OCI-LY7 (cell line): Measurements from ENCODE around the gene JPH2. TPM values are rescaled to one million over a fixed set of nuclear protein-coding genes. Genes with fewer than 3 reads are reported as not detected.
A peak's percentile ranks its signal among the peaks of the same experiment; 100 is the strongest.

Experiments
- BruUV-seq: library from RNA; stranded (reverse); fragments of 400-500 nt; replicated peaks from 2 replicates; lab custom pipeline; 2021; lab: Mats Ljungman, UMichigan
- CTCF ChIA-PET: fragments of 300-600 bp; sonication (Branson Sonifier 250); formaldehyde crosslinking; loops from one replicate; lab custom pipeline; 2022; ENCODE audit warnings: antibody characterized with exemption; ENCODE audit not compliant: unreplicated experiment; lab: Charles Lee
- POLR2A ChIA-PET: fragments of 300-600 bp; sonication (Branson Sonifier 250); formaldehyde crosslinking; loops from one replicate; lab custom pipeline; 2022; ENCODE audit warnings: antibody characterized with exemption; lab: Charles Lee
- DNase-seq: peaks from one replicate; pipeline ENCODE4 v3.0.0-alpha.2; 2015; ENCODE audit warnings: low spot score
- H2AFZ ChIP-seq: fragments of 200-600 bp; sonication (generic), shearing (Covaris generic); 2 replicates; pipeline ENCODE4 v1.6.1; 2014; ENCODE audit warnings: mild to moderate bottlenecking, antibody characterized with exemption, low read length, moderate library complexity
- H3K27ac ChIP-seq: fragments of 200-600 bp; sonication (generic); 2 replicates; pipeline ENCODE4 v1.5.1; 2014; ENCODE audit warnings: mixed run types, low read depth, mild to moderate bottlenecking, moderate library complexity, low read length, inconsistent platforms; ENCODE audit not compliant: poor library complexity, severe bottlenecking
- H3K36me3 ChIP-seq: fragments of 200-600 bp; sonication (generic); 2 replicates; pipeline ENCODE4 v1.6.1; 2014; ENCODE audit warnings: mild to moderate bottlenecking, antibody characterized with exemption, low read length, moderate library complexity, mixed read lengths; ENCODE audit not compliant: insufficient read depth
- H3K4me1 ChIP-seq: fragments of 200-600 bp; sonication (generic); 2 replicates; pipeline ENCODE4 v1.5.1; 2014; ENCODE audit warnings: mild to moderate bottlenecking, low read length; ENCODE audit not compliant: insufficient read depth, poor library complexity, severe bottlenecking
- H3K4me2 ChIP-seq: fragments of 200-600 bp; sonication (generic); 2 replicates; pipeline ENCODE4 v1.6.1; 2014; ENCODE audit warnings: mild to moderate bottlenecking, low read length
- H3K4me3 ChIP-seq: fragments of 200-600 bp; sonication (generic); 2 replicates; pipeline ENCODE4 v1.5.1; 2014; ENCODE audit warnings: mild to moderate bottlenecking, low read depth, low read length; ENCODE audit not compliant: poor library complexity, severe bottlenecking
- H3K79me2 ChIP-seq: fragments of 200-600 bp; sonication (generic); 2 replicates; pipeline ENCODE4 v1.6.1; 2016; ENCODE audit warnings: low read depth, mild to moderate bottlenecking, low read length, moderate library complexity, mixed read lengths; ENCODE audit not compliant: insufficient read depth
- H3K9me2 ChIP-seq: fragments of 200-600 bp; sonication (generic); 2 replicates; pipeline ENCODE4 v1.6.1; 2016; ENCODE audit warnings: mild to moderate bottlenecking, low read length, mixed read lengths; ENCODE audit not compliant: insufficient read depth
- H3K9me3 ChIP-seq: fragments of 200-600 bp; sonication (generic); 2 replicates; pipeline ENCODE4 v1.6.1; 2014; ENCODE audit warnings: mild to moderate bottlenecking, mixed run types, low read length, mixed read lengths
- H4K20me1 ChIP-seq: fragments of 200-600 bp; sonication (generic); 2 replicates; pipeline ENCODE4 v1.6.1; 2014; ENCODE audit warnings: mild to moderate bottlenecking, antibody characterized with exemption, low read length, moderate library complexity, mixed read lengths; ENCODE audit not compliant: insufficient read depth
- EZH2phosphoT487 ChIP-seq: fragments of 200-600 bp; sonication (generic); IDR thresholded peaks from 2 replicates; pipeline ENCODE4 v1.6.1; 2018; ENCODE audit warnings: low read depth, borderline replicate concordance, mild to moderate bottlenecking, mixed run types, antibody characterized with exemption, low read length, moderate library complexity, mixed read lengths
- intact Hi-C: fragments of 100-400 bp; cut with micrococcal nuclease; formaldehyde crosslinking; loops from one replicate; pipeline ENCODE4 v1.10.0; 2022; ENCODE audit not compliant: unreplicated experiment
- total RNA-seq, 2 experiments: library from RNA; depleted of rRNA in 1 of 2; stranded (reverse); fragments of >200 nt in 1 of 2; shearing (Covaris generic) in 1 of 2; gene quantifications; 2 replicates each; pipeline ENCODE4 v1.2.3, GENCODE V29; 2014 to 2022
- TF ChIP-seq, protein P1 (sequence below): fragments of 200-600 bp; sonication (generic); conservative IDR thresholded peaks from 2 replicates; pipeline ENCODE4 v1.5.1; 2014; ENCODE audit warnings: mild to moderate bottlenecking, antibody characterized with exemption, low read length, moderate library complexity, mixed read lengths

The JPH2 gene
- total RNA-seq, 2 experiments from 2014 or later = not detected

- H3K36me3 ChIP-seq = peaks cover 77% of the 10 kb centered on the region
- no peaks in the 10 kb centered on the region for H4K20me1 ChIP-seq
- H3K79me2 ChIP-seq = peaks cover 20% of the 10 kb centered on the region; the same call in 1 of the 2 replicates
- H2AFZ ChIP-seq = no peak overlapping the region
- H3K9me3 ChIP-seq = no peaks in the 10 kb centered on the region
- no TSS peak for BruUV-seq
- POLR2A ChIA-PET = no interaction called here
- H3K4me2 ChIP-seq = no peak overlapping the region
- intact Hi-C loops = no loop called here
- CTCF ChIA-PET = no interaction called here
- H3K4me1 ChIP-seq = no peaks in the 10 kb centered on the region
- H3K4me3 ChIP-seq = no peak overlapping the region
- DNase-seq = no peak
- TF ChIP-seq, protein P1, sequence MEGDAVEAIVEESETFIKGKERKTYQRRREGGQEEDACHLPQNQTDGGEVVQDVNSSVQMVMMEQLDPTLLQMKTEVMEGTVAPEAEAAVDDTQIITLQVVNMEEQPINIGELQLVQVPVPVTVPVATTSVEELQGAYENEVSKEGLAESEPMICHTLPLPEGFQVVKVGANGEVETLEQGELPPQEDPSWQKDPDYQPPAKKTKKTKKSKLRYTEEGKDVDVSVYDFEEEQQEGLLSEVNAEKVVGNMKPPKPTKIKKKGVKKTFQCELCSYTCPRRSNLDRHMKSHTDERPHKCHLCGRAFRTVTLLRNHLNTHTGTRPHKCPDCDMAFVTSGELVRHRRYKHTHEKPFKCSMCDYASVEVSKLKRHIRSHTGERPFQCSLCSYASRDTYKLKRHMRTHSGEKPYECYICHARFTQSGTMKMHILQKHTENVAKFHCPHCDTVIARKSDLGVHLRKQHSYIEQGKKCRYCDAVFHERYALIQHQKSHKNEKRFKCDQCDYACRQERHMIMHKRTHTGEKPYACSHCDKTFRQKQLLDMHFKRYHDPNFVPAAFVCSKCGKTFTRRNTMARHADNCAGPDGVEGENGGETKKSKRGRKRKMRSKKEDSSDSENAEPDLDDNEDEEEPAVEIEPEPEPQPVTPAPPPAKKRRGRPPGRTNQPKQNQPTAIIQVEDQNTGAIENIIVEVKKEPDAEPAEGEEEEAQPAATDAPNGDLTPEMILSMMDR = no peak
- TF ChIP-seq EZH2phosphoT487 = no peak
- no peak overlapping the region for H3K27ac ChIP-seq
- no peaks in the 10 kb centered on the region for H3K9me2 ChIP-seq
These were observed 11.9 kb upstream of the JPH2 start for GRCh38 chr20:44198872-44199271.

DNA sequence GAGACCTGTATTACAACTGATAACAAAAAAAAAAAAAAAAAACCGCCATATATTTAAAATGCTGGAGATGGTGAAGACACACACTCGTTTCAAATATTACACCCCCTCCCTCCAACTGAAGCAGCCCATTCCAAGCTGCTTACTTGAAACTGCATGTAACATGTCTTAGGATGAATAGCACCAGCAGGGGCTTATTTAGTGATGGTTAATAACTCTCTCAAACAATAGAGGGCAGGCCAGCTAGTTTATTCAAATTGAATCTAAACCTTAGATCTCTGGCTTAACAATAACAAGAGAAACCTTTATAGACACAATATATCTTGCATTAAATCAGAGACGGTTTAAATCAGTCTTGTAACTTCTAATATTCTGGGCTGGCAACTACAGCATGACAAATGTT, 9.3 kb upstream of the JPH2 start:
- DNase-seq = no peak
- no peaks in the 10 kb centered on the region for H3K4me1 ChIP-seq
- no peak overlapping the region for H2AFZ ChIP-seq
- ChIA-PET POLR2A (no interaction called here), CTCF (no interaction called here)
- no peaks in the 10 kb centered on the region for H3K9me3 ChIP-seq
- H3K4me2 ChIP-seq = no peak overlapping the region
- no peaks in the 10 kb centered on the region for H3K9me2 ChIP-seq
- TF ChIP-seq EZH2phosphoT487 = no peak
- TF ChIP-seq, protein P1 = peak; percentile 57
- no peak overlapping the region for H3K4me3 ChIP-seq
- BruUV-seq = no TSS peak
- H3K27ac ChIP-seq = no peak overlapping the region
- peaks cover 55% of the 10 kb centered on the region for H3K36me3 ChIP-seq
- peaks cover 4% of the 10 kb centered on the region; the same call in 1 of the 2 replicates for H3K79me2 ChIP-seq
- intact Hi-C loops = no loop called here
- H4K20me1 ChIP-seq = no peaks in the 10 kb centered on the region

- Histone ChIP-seq H3K36me3 (peaks cover 49% of the 10 kb centered on the region), H3K4me1 (no peaks in the 10 kb centered on the region), H4K20me1 (no peaks in the 10 kb centered on the region), H3K9me3 (no peaks in the 10 kb centered on the region), H3K79me2 (no peaks in the 10 kb centered on the region; the same call in 1 of the 2 replicates), H3K4me3 (no peak overlapping the region), H3K4me2 (no peak overlapping the region), H3K27ac (no peak overlapping the region), H2AFZ (no peak overlapping the region), H3K9me2 (no peaks in the 10 kb centered on the region)
- POLR2A ChIA-PET = no interaction called here
- intact Hi-C loops = no loop called here
- no peak for TF ChIP-seq EZH2phosphoT487
- TF ChIP-seq, protein P1 = no peak
- no peak for DNase-seq
- CTCF ChIA-PET = no interaction called here
- BruUV-seq = no TSS peak
These were observed 8.6 kb upstream of the JPH2 start for GRCh38 chr20:44195605-44196004.
